HUES6 (cell line): ENCODE measurements around the gene JPH3.

ENCODE experiments used
- H3K27ac ChIP-seq: 2 replicates; pipeline ENCODE4 v1.7.0; 2013; ENCODE audit warnings: low read depth, mild to moderate bottlenecking, low read length, inconsistent platforms
- H3K27me3 ChIP-seq: 2 replicates; pipeline ENCODE4 v1.6.1; 2013; ENCODE audit warnings: low read length; ENCODE audit not compliant: control insufficient read depth, insufficient read depth
- H3K36me3 ChIP-seq: 2 replicates; pipeline ENCODE4 v1.6.1; 2013; ENCODE audit warnings: low read length; ENCODE audit not compliant: control insufficient read depth, insufficient read depth
- H3K4me1 ChIP-seq: 2 replicates; pipeline ENCODE4 v1.6.1; 2013; ENCODE audit warnings: low read length; ENCODE audit not compliant: control insufficient read depth, insufficient read depth
- H3K4me3 ChIP-seq: 2 replicates; pipeline ENCODE4 v1.5.1; 2013; ENCODE audit warnings: low read depth, low read length
- H3K9ac ChIP-seq: one replicate; pipeline ENCODE4 v1.6.1; 2013; ENCODE audit warnings: mild to moderate bottlenecking, low read length
- H3K9me3 ChIP-seq: 2 replicates; pipeline ENCODE4 v1.6.1; 2013; ENCODE audit warnings: low read depth, low read length; ENCODE audit not compliant: control insufficient read depth, insufficient read depth

JPH3 gene

DNA sequence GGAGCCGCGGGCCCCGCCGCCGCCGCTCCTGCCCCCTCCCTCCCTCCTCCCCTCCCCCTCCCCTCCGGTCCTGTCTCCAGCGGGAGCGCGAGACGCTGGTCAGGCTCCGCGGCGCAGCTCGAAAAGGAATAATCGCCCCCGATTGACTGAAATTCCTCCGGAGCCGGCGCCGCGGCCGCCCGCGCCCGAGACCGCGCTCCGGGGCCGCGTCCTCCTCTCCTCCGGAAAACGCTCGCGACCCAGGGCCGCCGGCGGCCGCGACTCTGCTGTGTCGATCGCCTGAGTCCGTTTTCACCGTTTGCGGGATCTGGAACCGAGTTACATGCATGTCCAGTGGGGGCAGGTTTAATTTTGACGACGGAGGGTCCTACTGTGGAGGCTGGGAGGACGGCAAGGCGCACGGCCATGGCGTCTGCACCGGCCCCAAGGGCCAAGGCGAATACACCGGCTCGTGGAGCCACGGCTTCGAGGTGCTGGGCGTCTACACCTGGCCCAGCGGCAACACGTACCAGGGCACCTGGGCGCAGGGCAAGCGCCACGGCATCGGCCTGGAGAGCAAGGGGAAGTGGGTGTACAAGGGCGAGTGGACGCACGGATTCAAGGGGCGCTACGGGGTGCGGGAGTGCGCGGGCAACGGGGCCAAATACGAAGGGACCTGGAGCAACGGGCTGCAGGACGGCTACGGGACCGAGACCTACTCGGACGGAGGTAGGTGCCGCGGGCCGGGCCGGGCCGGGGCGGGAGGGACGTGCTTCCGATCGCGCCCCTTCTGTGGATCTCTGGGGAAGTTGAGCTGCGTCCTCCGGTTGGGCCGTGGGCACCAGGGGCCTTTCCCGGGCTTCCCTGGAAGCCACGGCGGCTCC lies 744 bp downstream of the JPH3 start:
- Histone ChIP-seq H3K9me3 (no peaks in the 10 kb centered on the region), H3K27ac (no peak overlapping the region), H3K4me1 (peaks cover 10% of the 10 kb centered on the region), H3K4me3 (peak overlapping the region; percentile 97), H3K9ac (peak overlapping the region; percentile 66), H3K27me3 (peaks cover 70% of the 10 kb centered on the region), H3K36me3 (no peaks in the 10 kb centered on the region)

DNA sequence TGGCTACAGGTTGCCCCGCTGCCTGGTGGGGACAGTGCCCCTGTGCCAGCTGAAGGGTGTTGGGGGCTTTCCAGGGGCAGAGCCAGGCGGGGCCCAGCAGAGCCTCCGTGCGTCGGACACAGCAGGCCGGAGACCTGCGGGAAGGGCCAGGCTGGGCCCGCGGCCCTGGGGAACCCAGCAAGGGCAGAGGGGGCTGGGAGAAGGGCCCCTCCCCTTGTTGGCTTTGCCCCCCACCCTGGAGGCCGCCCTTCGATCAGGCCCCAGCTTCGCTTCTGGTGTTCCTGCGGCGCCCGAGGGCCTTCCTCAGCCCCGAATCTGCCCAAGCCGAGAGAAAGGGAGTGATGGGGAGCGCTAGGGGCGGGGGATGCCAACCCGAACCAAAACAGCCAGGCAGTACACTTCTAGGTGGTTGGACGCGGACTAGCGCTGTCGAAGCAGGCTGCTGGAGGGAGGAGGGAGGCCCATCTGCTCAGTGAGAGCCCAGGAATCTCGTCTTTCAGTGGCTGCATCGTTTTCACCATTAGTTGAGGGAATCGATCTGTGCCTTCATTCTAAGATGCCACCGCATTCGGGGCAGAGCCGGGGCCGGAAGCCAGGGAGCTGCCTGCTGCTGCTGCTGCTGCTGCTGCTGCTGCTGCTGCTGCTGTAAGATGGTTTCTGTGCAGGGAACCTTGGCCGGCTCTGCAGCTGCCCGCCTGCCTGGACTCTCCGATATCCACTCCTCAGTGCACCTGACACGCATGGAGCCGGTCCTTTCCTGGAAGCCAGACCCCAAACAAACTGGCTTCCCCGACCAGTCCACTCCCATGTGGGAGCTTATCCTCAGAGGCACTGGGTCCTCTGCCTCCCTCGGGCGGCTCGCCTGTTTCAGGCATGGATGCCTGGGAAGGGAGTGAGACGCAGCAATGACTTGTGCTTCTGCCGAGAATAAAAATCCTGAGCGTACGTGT lies 1.7 kb downstream of the JPH3 start:
- H3K9me3 ChIP-seq = no peaks in the 10 kb centered on the region
- peak overlapping the region; percentile 97 for H3K4me3 ChIP-seq
- peaks cover 64% of the 10 kb centered on the region for H3K27me3 ChIP-seq
- no peak overlapping the region for H3K27ac ChIP-seq
- H3K4me1 ChIP-seq = peaks cover 13% of the 10 kb centered on the region
- H3K36me3 ChIP-seq = no peaks in the 10 kb centered on the region
- H3K9ac ChIP-seq = peak overlapping the region; percentile 66

DNA sequence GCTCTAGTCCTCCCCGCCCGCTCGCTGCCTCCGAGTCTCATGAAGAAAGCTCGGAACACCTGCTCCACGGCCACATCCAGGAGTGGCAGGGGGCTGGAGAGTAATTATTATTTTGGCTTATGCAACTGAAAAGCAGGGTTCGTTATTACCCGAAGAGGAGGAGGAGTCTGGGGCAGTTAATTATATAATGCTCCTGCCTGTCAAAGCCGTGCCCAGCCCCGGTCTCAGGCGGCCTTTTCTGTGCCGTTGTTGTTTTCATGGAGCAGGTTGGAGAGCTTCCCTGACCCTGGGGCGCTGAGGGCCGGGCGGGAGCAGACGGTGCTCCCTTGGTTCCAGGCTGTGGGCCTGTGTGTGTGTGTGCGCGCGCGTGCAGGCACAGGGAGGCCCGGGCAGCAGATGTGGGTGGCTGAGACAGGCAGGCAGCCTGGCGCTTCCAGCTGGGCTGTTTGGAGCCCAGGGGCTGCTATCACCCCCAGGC lies 2.4 kb downstream of the JPH3 start:
- peaks cover 57% of the 10 kb centered on the region for H3K27me3 ChIP-seq
- peaks cover 13% of the 10 kb centered on the region for H3K4me1 ChIP-seq
- no peak overlapping the region for H3K27ac ChIP-seq
- no peaks in the 10 kb centered on the region for H3K36me3 ChIP-seq
- H3K4me3 ChIP-seq = peak overlapping the region; percentile 97
- H3K9ac ChIP-seq = no peak overlapping the region
- H3K9me3 ChIP-seq = no peaks in the 10 kb centered on the region

DNA sequence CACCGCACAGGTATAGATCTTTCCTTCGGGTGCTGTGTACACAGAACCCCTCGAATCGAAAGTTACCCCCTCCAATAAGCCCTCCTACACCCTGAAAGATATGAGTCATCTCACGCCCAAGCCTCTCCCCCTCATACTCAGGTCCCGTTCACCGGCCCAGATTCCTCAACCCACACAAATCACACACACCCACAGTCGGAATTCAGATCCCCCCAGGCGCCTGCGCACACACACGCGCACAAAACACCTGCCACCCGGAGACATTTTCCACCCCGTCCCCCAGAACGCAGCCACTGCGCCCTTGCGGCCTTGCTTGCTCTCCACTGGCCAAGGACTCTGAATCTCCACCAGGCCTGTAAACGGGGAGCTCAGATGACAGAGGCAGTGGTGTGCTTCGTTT lies 4.9 kb downstream of the JPH3 start:
- no peak overlapping the region for H3K9ac ChIP-seq
- H3K4me3 ChIP-seq = no peak overlapping the region
- no peaks in the 10 kb centered on the region for H3K36me3 ChIP-seq
- no peaks in the 10 kb centered on the region for H3K9me3 ChIP-seq
- H3K27me3 ChIP-seq = peaks cover 36% of the 10 kb centered on the region
- no peak overlapping the region for H3K27ac ChIP-seq
- peaks cover 13% of the 10 kb centered on the region for H3K4me1 ChIP-seq

DNA sequence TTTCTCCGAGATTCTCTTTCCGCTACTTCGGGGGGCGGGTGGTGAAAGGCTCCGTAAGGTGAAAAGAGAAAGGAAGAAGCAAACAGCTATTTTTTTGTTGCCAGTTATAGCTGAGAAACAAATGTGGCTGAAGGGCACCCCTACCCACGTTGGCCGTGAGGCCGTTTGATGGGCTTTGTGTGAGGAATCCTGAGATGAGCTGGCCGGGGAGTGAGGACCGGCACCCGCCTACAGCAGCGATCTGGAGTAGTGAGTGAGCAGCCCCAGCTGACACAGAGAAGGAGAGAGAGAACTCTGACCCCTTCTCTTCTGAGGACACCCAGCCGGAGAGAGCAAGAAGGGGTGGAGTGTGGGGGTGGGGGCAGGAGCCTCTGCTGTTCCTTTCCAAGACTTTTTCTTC lies 5.6 kb downstream of the JPH3 start:
- Histone ChIP-seq H3K4me1 (peaks cover 13% of the 10 kb centered on the region), H3K27ac (no peak overlapping the region), H3K27me3 (peaks cover 35% of the 10 kb centered on the region), H3K4me3 (no peak overlapping the region), H3K9me3 (no peaks in the 10 kb centered on the region), H3K36me3 (no peaks in the 10 kb centered on the region), H3K9ac (no peak overlapping the region)

DNA sequence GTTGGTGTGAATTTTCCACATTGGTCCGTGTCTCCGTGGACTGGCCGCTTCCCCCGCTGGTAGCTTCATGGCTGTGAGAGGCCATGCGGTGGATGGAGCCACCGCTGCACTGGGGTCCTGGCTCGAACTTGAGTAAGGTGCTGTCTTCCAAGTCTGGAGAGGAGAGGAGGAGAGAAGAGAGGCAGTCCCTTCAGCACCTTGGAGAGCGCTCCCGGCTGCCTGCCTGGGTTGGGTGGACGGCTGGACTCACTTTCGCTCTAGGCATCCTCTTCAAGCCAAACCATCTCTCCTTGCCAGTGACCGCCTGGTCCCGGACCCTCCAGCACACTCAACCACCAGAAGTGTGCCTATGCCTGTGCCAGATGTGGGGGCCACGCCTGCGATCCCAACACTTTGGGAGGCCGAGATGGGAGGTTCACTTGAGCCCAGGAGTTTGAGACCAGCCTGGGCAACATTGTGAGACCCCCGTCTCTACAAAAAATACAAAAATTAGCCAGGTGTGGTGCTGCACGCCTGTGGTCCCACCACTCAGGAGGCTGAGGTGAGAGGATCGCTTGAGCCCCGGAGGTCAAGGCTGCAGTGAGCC lies 6.2 kb downstream of the JPH3 start:
- no peak overlapping the region for H3K9ac ChIP-seq
- H3K4me3 ChIP-seq = no peak overlapping the region
- peaks cover 29% of the 10 kb centered on the region for H3K27me3 ChIP-seq
- peaks cover 13% of the 10 kb centered on the region for H3K4me1 ChIP-seq
- H3K36me3 ChIP-seq = no peaks in the 10 kb centered on the region
- H3K27ac ChIP-seq = no peak overlapping the region
- no peaks in the 10 kb centered on the region for H3K9me3 ChIP-seq

DNA sequence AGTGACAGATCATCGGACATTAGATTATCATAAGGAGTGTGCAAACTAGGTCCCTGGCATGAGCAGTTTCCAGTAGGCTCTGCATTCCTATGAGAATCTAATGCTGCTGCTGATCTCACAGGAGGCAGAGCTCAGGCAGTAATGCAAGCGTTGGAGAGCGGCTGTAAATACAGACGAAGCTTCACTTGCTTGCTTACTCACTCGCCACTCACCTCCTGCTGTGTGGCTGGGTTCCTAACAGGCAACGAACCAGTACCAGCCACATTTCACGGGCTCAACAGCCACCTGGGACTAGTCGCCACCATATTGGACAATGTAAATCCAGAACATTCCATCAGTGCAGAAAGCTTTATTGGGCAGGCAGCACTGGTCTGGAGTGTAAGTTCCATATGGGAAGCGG lies 7.7 kb downstream of the JPH3 start:
- Histone ChIP-seq H3K4me3 (no peak overlapping the region), H3K36me3 (no peaks in the 10 kb centered on the region), H3K4me1 (peaks cover 4% of the 10 kb centered on the region; the same call in 1 of the 2 replicates), H3K27me3 (peaks cover 13% of the 10 kb centered on the region), H3K9ac (no peak overlapping the region), H3K9me3 (no peaks in the 10 kb centered on the region), H3K27ac (no peak overlapping the region)

DNA sequence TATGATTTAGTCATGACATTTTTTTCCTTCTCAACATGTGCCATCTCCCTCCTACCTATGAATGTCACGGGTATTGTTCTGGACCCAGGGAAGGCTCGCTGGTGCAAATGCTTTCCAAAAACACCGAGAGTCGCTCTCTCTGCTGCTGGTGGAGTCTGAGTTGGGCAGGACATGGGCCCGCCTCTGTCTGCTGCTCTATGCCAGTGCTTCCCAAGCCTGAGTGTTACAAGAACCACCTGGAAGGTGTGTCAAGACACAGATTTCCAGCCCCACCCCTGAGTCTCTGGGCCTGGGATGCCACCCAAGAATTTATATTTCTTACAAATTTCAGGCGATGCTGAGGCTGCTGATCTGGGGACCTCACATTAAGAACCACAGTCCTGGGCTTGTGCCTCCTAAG lies 9.1 kb downstream of the JPH3 start:
- H3K9me3 ChIP-seq = no peaks in the 10 kb centered on the region
- no peak overlapping the region for H3K27ac ChIP-seq
- peaks cover 4% of the 10 kb centered on the region; the same call in 1 of the 2 replicates for H3K27me3 ChIP-seq
- no peaks in the 10 kb centered on the region for H3K36me3 ChIP-seq
- peaks cover 4% of the 10 kb centered on the region; the same call in 1 of the 2 replicates for H3K4me1 ChIP-seq
- no peak overlapping the region for H3K4me3 ChIP-seq
- no peak overlapping the region for H3K9ac ChIP-seq

DNA sequence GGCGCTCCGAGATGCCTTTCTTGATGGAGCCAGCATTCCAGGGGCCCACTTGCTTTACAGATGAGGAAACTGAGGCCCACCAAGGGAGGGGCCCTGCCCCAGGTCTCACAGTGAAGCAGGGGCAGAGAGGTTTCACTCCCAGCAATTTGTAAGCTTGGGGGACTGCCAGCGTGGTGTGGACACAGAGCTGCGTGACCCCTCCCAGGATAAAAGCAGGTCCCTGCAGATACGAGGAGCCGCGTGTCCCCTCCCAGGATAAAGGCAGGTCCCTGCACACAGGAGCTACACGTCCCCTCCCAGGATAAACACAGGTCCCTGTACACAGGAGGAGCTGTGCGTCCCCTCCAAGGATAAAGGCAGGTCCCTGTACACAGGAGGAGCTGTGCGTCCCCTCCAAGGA lies 11.7 kb downstream of the JPH3 start:
- Histone ChIP-seq H3K27ac (no peak overlapping the region), H3K4me1 (no peaks in the 10 kb centered on the region), H3K9me3 (no peaks in the 10 kb centered on the region), H3K36me3 (no peaks in the 10 kb centered on the region), H3K4me3 (no peak overlapping the region), H3K9ac (no peak overlapping the region), H3K27me3 (no peaks in the 10 kb centered on the region)

DNA sequence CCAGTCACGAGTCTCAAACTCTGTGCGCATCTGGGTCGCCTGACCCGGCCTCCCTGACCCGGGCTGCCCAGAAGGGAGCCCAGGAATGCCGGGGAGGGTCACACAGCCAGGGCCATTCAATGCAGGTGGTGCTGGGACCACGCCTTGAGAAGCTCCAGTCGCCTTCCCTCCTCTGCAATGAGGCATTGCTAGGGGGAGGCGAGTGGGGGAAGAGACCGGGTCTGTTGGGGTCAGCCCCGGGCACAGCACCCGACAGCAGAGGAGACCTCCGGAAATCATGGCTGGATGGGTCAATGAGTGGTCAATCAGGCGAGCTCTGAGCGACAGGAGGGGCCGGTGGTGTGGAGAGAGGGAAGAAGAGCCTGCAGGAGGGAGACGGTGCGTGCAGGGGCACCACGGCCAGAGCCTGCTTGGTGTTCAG lies 13.3 kb downstream of the JPH3 start:
- H3K27ac ChIP-seq = no peak overlapping the region
- H3K9ac ChIP-seq = no peak overlapping the region
- no peak overlapping the region for H3K4me3 ChIP-seq
- no peaks in the 10 kb centered on the region for H3K27me3 ChIP-seq
- peaks cover 11% of the 10 kb centered on the region; the same call in 1 of the 2 replicates for H3K4me1 ChIP-seq
- no peaks in the 10 kb centered on the region for H3K36me3 ChIP-seq
- no peaks in the 10 kb centered on the region for H3K9me3 ChIP-seq
